SK-N-SH (cell line): ENCODE measurements around the gene TBC1D5.
A peak's percentile ranks its signal among the peaks of the same experiment; 100 is the strongest.

Experiments used
- EZH2phosphoT487 ChIP-seq: fragments of 200-600 bp; sonication (generic); IDR thresholded peaks from 2 replicates; pipeline ENCODE4 v1.6.1; 2017; ENCODE audit warnings: low read depth, mixed run types, mild to moderate bottlenecking, antibody characterized with exemption, moderate library complexity, borderline replicate concordance
- FOXJ3 ChIP-seq: sonication (generic); formaldehyde crosslinking; IDR thresholded peaks from 2 replicates; pipeline ENCODE4 v1.5.1; 2020; ENCODE audit warnings: mild to moderate bottlenecking, missing genetic modification reagents
- GATA2 ChIP-seq: sonication (generic); formaldehyde crosslinking; IDR thresholded peaks from 2 replicates; pipeline ENCODE4 v1.5.0; 2020; ENCODE audit warnings: mild to moderate bottlenecking, missing genetic modification reagents
- JUND ChIP-seq: IDR thresholded peaks from 2 replicates; pipeline ENCODE4 v1.4.0; 2012
- MEF2A ChIP-seq: IDR thresholded peaks from 2 replicates; pipeline ENCODE4 v1.4.0; 2012; ENCODE audit warnings: low read depth, borderline replicate concordance
- MXI1 ChIP-seq: IDR thresholded peaks from 2 replicates; pipeline ENCODE4 v1.6.1; 2012; ENCODE audit warnings: mild to moderate bottlenecking, low read depth, low read length, improper control_type of control experiment
- POLR2AphosphoS5 ChIP-seq: IDR thresholded peaks from 2 replicates; pipeline ENCODE4 v1.6.1; 2012; ENCODE audit warnings: low read depth, low read length
- SMC3 ChIP-seq: IDR thresholded peaks from 2 replicates; pipeline ENCODE4 v1.6.1; 2012; ENCODE audit warnings: low read depth, low read length, improper control_type of control experiment
- TF ChIP-seq, protein P1 (sequence below): fragments of 200-600 bp; sonication (generic); IDR thresholded peaks from 2 replicates; pipeline ENCODE4 v1.6.1; 2017; ENCODE audit warnings: antibody characterized with exemption, mild to moderate bottlenecking, moderate library complexity

- no peak for TF ChIP-seq JUND
- TF ChIP-seq MEF2A, result no peak
- TF ChIP-seq, protein P1, sequence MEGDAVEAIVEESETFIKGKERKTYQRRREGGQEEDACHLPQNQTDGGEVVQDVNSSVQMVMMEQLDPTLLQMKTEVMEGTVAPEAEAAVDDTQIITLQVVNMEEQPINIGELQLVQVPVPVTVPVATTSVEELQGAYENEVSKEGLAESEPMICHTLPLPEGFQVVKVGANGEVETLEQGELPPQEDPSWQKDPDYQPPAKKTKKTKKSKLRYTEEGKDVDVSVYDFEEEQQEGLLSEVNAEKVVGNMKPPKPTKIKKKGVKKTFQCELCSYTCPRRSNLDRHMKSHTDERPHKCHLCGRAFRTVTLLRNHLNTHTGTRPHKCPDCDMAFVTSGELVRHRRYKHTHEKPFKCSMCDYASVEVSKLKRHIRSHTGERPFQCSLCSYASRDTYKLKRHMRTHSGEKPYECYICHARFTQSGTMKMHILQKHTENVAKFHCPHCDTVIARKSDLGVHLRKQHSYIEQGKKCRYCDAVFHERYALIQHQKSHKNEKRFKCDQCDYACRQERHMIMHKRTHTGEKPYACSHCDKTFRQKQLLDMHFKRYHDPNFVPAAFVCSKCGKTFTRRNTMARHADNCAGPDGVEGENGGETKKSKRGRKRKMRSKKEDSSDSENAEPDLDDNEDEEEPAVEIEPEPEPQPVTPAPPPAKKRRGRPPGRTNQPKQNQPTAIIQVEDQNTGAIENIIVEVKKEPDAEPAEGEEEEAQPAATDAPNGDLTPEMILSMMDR, result peak; percentile 44; the same call in 1 of the 2 replicates
- no peak for TF ChIP-seq POLR2AphosphoS5
- no peak for TF ChIP-seq MXI1
- peak; percentile 52 for TF ChIP-seq SMC3
- no peak for TF ChIP-seq EZH2phosphoT487
- no peak for TF ChIP-seq GATA2
- TF ChIP-seq FOXJ3 (CRISPR knock-in tag), result no peak
Observed at GRCh38 chr3:17686613-17687012, 55.8 kb downstream of the TBC1D5 start.
